GM12891 (cell line): ENCODE data around the gene B3GNT3.

Experiments
- POLR2A ChIP-seq: IDR thresholded peaks from 2 replicates; pipeline ENCODE4 v1.6.1; 2011; ENCODE audit warnings: low read depth, low read length, control low read depth
- POLR2AphosphoS5 ChIP-seq: IDR thresholded peaks from 2 replicates; pipeline ENCODE4 v1.6.1; 2011; ENCODE audit warnings: low read depth, low read length, control low read depth

- TF ChIP-seq POLR2AphosphoS5 (no peak), POLR2A (no peak)
Measured at GRCh38 chr19:17778251-17778967, 16.5 kb upstream of the B3GNT3 start.
